NCI-H1092 (cell line): ENCODE results near the gene TRIM36.

ENCODE experiments used
- DNase-seq: peaks from one replicate; lab custom pipeline; 2025; lab: John Stamatoyannopoulos, UW

TRIM36 gene

DNA sequence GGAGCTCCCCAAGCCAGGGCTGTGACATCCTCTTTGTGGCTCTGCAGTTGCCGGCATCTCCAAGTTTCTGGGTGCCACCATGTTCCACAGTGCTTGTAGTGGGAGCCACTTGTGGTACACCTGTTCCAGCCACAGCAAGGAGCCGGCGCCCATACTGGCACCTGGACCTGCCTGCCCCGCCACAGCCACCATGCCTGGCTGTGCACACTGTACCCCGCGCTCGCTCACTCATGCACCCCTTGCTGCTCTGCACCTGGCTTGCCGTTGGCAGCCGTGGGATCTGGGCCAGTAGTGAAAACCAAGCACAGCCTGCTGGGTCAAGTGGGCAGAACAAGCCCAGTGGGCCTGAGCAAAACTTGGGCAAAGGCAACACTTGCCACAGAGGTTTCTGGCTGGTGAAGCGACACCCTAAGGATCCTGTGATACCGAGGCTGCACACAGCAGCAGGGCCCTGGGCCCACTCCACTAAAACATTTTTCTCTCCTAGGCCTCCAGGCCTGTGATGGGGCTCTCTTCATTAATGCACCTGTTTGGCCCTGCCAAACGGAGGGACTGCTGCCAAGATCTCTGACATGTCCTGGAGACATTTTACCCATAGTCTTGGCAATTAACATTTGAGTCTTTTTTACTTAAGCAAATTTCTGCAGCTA lies 2.8 kb downstream of the TRIM36 start:
- DNase-seq: no peak

DNA sequence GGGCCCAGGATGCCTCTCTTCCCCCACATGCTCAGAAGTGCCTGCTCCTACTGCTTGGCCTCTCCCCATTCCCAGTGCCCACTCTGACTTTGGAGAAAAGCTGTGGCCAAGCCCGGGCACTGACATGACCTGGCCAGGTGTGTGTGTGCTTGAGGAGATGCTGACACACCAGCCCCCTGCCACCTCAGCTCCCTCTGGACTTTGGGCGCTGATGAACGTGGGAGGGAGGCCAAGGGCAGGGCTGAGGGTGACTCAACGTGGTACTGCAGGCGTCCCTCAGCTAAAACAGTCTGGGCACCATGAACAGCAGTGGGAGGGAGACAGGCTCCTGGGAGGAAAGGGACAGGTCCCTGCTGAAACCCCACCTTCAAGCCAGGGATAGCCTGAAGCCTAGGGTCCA lies 3.9 kb downstream of the TRIM36 start:
- no peak for DNase-seq

DNA sequence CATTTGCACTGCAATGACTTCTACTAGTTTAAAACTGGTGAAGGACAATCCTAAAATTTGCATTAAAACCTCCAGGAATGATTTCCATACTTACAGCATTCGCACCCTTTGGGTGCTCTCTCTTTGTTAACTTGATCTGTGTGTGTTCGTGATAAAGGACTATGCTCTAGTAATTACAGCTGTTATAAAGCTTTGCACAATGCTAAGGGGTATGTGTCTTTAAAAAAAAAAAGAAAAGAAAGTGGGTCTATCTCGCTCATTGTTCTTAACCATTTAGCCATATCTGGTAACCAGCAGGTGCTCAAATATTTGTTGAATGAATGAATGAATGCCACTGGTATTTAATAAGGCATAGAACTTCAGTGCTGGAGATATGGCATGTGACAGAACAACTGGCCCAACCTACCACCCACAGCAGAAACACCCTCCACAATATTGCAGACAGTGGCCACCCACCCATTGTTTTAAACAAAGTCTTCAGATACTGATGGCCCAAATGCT lies 8.7 kb downstream of the TRIM36 start:
- DNase-seq: no peak

DNA sequence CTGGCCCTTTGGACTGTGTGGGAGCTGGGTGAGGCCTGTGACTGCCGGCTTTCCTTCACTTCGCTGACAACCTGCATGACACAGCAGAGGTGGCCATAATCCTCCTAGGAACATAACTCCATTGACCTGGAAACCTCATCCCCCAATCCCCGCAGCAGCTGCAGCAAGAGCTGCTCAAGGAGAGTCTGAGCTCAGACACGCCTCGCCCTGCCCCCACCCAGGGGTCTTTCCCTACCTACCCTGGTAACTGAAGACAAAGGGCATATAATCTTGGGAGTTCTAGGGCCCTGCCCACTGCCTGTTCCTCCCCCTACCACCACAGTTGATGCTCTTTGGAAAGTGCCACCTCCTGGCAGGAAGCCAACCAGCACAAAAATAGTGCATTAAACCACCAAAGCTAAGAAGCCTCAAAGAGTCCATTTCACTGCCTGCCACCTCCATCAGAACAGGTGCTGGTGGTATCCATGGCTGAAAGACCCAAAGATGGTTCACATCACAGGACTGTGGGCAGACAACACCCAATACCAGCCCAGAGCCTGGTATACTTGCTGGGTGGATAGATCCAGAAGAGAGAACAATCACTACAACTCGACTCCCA lies 18.4 kb downstream of the TRIM36 start:
- no peak for DNase-seq

DNA sequence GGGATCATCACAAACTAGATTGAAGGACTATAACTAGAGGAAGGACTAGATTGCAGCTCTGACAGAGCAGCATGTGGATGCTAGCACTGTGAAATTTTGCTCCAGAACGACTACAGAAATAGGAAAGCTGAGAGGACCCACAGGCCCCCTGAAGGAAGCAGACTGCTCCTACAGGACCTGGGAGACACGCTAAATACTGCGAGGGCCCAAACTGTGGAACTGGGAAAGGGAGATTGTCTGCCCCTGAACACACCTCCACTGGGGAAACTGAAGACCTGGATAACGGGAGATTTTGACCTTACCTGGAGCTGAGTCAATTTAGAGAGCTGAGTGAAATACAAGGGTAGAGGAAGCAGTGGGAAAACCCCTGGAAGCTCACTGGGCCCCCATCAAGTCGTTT lies 19.2 kb downstream of the TRIM36 start:
- no peak for DNase-seq

DNA sequence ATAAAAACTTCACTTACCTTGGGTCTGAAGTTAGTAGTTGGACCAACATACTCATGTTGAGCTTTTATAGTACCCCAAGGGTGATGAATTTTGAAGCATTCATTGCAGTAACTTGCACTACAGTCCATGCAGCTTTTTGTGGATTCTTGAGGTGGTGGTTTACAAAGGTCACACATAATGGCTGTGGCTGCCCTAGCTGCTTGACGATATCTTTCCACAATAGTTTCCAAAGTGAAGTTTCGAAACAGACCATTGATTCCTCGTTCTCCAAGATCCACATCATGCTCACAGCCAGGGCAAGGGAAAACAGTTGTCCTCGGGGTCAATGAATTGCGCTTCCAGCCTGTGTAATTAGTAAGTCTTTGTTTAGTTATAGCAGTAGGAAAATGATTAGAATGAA lies 22.7 kb downstream of the TRIM36 start:
- DNase-seq: no peak

DNA sequence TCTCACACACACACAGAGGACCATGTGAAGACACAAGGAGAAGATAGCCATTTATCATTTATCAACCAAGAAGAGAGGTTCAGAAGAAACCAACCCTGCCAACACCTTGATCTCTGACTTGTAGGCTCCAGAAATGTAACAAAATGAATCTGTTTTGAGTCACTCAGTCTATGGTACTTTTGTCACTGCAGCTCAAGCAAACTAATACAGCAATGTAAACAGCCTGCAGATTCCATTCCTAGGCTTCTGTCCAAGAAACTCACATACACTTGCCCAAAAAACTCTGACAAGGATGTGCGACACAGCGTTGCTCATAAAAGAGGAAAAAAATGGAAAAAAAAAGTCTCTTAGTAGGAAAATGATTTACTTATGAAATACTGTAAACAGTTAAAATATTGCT lies 33.4 kb downstream of the TRIM36 start:
- no peak for DNase-seq

DNA sequence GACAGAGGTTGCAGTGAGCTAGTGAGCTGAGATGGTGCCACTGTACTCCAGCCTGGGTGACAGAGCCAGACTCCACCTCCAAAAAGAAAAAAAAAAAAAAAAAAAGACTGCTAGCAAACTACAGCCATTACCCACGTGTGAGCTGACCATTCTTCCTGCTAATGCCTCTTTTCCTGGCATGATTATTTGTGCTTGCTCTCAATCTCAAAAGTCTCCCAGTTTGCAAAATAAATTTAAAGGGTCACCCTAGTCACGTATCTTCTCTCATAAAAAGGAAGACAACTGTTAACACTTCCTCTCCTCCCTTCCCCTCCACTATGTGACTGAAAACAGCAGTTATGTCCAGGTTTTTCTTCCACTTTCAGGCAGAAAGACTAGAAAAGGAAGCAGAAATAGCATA lies 37.2 kb downstream of the TRIM36 start:
- no peak for DNase-seq

DNA sequence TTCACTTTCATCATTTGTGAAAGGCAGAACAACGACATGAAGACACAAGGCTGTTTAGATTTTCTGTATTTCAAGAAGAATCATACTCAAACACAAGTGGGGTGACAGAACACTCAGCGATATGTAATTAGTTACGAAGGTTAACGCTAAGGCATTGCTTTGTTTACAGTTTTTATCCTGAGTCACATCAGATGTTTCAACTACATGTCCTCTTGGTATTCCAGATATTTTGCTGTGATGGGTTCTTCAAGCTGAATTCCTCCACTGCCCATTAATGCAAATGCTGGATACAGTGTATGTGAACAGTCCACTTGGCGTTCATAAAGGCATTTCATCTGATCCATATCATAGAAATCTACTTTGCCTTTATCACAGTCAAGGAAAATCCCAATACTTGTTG lies 43.4 kb downstream of the TRIM36 start:
- no peak for DNase-seq

DNA sequence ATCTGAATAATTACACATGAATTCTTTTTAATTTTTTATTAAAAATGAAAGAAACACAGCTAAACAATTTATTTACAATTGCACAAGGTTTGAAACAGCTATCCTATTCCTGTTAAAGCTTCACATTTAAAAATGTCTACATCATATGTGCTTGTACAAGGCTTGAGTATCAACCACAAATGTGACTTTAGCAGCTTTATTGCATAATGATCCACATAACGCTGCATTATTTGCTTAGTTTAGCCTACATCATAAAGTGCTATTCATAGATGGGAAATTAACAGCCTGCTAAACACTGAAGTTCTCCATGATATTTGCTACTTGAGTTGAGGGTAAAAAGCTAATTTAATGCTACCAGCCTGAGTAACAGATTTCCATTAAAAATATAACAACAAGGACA lies 45.0 kb downstream of the TRIM36 start:
- DNase-seq: no peak

DNA sequence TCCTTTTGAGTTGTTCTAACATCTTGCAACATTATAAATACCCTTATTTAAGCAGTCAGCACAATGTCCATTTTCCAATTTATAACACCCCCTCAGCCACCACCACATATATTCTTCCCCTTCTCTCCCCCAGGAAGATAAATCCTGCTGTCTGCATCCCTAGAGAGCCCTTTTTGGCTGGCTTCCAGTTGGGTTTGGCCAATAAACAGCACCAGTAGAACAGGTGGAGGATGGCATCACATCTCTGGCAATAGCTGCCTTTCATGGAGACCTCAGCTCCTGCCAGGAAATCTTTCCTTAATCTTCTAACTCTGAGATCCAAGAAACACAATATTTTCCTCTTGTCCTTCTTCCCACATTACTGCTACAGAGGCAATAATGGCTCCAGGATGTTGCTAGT lies 53.7 kb downstream of the TRIM36 start:
- no peak for DNase-seq

DNA sequence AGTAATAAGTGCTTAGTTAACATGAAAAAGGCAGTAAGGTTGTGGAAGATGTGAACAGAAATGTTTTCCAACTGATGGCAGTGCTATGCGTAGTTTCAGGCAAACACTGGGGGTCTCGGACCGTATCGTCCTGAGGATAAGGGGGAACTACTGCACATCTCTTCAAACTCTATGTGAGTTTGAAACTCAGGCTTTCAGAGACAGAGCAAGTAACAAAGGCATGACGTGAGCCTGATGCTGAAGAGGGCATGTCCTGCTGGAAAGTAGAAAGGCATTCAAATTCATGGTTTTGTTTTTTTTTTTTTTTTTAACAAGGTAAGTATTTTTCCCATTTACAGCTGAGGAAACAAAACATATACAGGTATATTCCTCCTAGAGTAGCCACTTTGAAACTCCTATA lies 59.9 kb downstream of the TRIM36 start:
- no peak for DNase-seq

DNA sequence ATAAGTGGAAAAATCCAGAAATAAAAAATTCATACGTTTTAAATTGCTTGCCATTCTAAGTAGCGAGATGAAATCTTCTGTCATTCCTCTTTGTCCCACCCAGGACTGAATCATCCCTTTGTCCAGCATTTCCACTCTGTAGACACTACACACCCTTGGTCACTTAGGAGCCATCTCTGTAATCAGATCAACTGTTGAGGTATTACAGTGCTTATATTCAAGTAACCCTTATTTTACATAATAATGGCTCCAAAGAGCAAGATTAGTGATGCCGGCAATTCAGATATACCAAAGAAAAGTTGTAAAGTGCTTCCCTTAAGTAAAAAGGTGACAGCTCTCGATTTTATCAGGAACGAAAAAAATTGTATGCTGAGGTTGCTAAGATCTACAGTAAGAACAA lies 60.4 kb downstream of the TRIM36 start:
- no peak for DNase-seq

DNA sequence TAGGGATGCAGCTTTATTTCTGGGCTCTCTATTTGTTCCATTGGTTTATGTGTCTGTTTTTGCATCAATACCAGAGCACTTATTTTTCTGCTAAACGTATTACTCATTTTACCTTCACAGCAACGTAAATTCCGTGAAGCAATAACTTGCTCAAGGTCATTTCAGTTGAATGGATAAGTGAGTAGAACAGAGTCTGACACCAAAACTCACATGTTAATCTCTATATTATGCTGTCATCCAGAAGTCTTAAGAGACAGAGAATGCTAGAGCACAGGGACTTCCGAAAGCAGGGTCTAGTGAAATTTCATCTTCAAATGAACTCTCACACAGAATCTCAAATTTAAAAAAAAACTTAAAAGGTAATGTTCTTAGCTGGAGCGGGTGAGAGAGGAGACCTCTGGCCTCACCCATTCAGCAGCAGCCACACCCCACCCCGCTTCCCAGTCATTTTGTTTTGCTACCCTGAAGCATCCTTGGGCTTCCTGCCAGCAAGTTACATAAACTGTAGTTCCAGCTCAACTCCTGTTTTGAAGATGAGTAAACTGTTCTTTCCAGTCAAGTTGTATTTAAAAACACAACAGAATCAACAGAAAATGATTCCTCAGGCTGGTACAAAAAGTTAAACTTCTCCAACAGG lies 69.3 kb downstream of the TRIM36 start:
- DNase-seq: no peak

DNA sequence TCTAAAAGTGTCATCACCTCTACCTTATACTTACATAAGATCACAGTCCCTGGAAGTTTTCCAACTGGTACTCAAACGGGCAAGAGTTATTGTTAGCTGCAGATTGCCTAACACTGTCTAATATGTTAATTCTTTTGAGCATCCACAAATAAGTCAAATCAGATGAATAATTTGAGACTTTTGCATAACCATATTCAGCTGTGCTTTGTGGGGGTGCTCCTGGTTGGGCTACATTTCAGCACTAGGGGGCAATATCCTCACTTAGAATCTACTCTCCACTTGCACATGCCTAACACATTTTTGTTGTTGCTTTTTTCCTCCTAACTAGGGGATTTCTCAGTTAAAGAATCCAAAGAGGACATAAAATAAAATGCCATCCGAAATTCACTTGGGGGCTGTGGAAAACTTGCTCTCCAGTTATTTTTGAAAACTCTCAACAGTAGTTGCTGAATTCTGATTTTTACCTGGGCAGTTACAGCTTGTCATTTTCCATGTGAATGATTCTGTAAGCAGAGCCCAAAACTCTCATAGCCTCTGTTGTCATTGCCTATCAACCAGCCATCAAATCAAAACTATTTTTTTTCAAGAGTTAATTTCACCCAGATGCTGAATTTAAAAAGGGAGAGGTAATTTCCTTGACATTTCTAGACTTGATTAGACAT lies 71.5 kb downstream of the TRIM36 start:
- DNase-seq: peak; percentile 0

DNA sequence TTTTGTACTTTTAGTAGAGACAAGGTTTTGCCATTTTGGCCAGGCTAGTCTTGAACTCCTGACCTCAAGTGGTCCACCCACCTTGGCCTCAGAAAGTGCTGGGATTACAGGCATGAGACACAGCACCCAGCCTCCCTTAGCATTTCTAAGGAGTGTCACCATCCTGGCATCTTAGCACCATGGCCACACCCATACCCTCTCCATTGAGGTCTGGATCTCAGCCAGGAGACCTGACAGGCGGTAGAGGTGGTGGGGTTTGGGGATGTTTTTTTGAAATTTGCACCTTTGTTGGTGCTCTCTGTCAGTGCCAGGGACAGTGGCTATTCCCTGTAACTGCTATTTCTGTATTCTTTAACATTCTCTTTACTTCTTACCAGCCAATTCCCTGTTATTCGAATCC lies 72.5 kb downstream of the TRIM36 start:
- no peak for DNase-seq

DNA sequence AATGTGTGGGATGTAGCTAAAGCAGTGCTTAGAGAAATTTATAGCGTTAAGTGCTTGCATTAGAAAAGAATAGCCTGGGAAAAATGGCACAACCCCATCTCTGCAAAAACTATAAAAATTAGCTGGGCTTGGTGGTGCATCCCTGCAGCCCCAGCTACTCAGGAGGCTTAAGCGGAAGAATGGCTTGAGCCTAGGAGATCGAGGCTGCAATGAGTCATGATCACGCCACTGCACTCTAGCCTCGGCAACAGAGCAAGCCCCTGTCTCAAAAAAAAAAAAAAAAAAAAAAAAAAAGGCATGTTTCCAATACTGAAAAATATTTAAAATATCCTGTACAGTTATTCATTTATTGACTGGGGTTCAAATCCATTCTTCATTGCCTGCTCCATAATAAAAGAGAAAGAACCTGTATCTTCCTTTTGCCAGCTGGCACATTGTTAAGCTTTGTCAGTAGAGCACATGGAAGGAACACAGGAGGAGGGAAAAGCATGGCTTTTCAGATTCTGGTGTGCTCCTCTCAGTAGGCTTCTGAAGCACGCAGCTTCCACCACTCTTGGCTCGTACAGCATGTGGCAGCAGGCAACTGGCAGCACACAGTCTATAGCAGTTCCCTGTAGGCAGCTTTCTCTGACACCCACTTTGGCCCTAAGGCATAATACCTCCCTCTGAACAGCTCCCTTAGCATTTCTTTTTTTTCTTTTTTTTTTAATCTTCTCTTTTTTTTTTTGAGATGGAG lies 73.5 kb downstream of the TRIM36 start:
- no peak for DNase-seq

DNA sequence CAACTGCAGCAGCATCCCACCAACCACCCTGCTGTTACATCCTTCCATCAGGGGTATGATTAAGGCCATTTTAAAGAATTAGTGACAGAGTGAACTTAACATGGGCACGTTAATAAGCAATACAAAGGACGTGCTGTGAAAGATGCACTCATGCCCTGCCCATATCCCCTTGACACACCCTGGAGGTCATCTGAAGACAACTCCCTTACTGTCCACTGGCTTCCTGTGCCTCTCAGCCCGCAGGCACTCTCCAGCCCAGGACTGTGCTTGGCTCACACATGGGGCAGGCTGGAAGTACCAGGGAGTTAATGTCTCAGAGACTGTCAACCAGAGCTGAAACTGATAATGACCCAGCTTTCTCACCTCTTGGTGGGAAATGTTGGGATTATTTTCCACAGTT lies 81.8 kb downstream of the TRIM36 start:
- no peak for DNase-seq

DNA sequence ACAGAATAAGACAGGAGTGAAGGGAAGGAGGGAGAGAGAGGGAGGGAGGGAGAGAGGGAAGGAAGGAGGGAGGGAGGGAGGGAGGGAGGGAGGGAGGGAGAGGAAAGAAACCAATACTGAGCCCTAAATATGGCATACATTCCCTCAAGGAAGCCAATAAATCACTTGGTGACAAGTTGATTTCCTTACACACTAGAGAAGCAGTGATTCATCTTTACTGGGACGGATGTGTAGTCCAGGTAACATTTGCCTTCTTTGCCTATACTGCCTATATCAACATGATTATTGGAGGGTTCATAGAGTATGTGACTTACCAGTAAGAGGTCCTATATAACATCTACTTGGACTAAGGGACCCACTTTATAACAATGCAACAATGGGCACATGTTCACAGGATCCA lies 83.2 kb downstream of the TRIM36 start:
- DNase-seq: no peak

DNA sequence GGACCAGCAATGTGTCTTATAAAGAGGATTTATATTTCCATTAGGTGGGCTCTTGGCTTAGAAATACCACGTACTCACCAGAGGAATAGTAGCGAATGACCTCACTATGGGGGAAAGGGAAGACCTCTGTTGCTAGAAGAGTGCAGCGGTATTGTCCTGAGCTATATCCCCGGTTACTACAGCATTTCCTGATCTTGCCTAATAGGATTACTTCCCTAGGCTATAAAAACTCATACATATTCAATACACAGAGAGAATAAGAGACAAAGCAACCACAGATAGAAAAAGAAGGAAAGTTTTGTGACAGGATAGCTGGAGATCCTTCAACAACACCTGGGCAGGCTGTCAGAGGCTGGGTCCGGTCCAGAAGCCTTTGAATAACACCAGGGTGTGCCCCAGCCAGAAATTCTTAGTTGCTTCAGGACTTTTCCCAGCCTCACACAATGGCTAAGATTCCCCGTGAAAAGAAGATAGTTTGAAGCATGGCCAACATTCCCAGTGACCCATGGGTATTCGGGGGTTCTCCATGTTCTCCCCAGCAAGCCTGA lies 85.4 kb downstream of the TRIM36 start:
- DNase-seq: no peak

DNA sequence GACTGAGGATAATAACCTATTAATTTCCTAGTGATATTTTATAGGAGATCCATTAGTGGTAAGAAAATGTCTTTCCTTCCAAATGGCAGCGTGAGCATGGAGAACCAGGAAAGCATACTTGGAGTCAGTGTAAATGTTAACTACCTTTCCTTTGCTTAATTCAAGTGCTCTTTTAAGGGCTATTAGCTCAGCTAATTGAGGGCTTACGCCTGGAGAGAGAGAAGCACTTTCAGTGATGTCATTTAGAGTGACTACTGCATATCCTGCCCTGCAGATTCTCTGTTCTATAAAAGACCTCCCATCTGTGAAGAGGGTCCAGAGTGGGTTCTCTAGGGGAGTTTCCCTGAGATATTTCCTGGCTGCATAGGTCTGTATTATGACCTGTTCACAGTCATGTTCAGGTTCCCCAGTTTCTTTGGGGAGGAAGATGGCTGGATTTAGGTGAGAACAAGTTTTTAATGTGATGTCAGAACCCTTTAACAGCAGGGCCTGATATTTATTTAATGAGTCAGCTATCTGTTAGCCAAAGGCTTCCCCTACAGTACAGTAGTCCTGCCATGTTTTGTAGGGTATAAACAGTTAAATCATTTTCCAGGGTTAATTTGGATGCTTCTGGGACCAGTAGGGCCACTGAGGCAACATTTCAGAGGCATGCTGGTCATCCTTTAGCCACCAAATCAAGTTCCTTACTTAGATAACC lies 89.6 kb downstream of the TRIM36 start:
- no peak for DNase-seq
